Activated B cell treated with CpG ODN at 0.5 μM for 24 hours (primary cell): ENCODE results near the gene NME8. TPM values are rescaled to one million over a fixed set of nuclear protein-coding genes. Genes with fewer than 3 reads are reported as not detected.

ENCODE experiments used
- ATAC-seq: fragments of 200-7000 bp; cut with Tn5 transposase; one replicate; pipeline ENCODE4 v1.10.0; 2021; ENCODE audit warnings: low read depth, mild to moderate bottlenecking, moderate library complexity
- CTCF ChIA-PET: fragments of 350-600 bp; sonication (Branson Sonifier 250); formaldehyde crosslinking; loops from one replicate; lab custom pipeline; 2021; ENCODE audit warnings: antibody characterized with exemption; lab: Charles Lee
- POLR2A ChIA-PET: fragments of 350-600 bp; sonication (Branson Sonifier 250); formaldehyde crosslinking; loops from one replicate; lab custom pipeline; 2021; ENCODE audit warnings: antibody characterized with exemption; lab: Charles Lee
- DNase-seq: peaks from one replicate; pipeline ENCODE4 v3.0.0; 2022
- H3K27ac Mint-ChIP-seq: one replicate; pipeline ENCODE4 v1.8.0; 2020; ENCODE audit warnings: mixed read lengths
- H3K27me3 Mint-ChIP-seq: one replicate; pipeline ENCODE4 v1.8.0; 2021; ENCODE audit warnings: mixed read lengths
- H3K36me3 Mint-ChIP-seq: one replicate; pipeline ENCODE4 v1.8.0; 2021; ENCODE audit warnings: low read depth, mixed read lengths
- H3K4me1 Mint-ChIP-seq: one replicate; pipeline ENCODE4 v1.8.0; 2021; ENCODE audit warnings: mixed read lengths
- H3K4me3 Mint-ChIP-seq: one replicate; pipeline ENCODE4 v1.8.0; 2020; ENCODE audit warnings: mild to moderate bottlenecking, mixed read lengths
- H3K9me3 Mint-ChIP-seq: one replicate; pipeline ENCODE4 v1.8.0; 2020; ENCODE audit warnings: mixed read lengths
- CTCF ChIP-seq: fragments of 200-600 bp; IDR thresholded peaks from one replicate; pipeline ENCODE4 v1.8.0; 2022; ENCODE audit warnings: antibody characterized with exemption, mild to moderate bottlenecking
- intact Hi-C: fragments of 100-400 bp; cut with micrococcal nuclease; formaldehyde crosslinking; loops from one replicate; pipeline ENCODE4 v1.15.1; 2024
- total RNA-seq: library from RNA; stranded (reverse); gene quantifications from 2 replicates; pipeline ENCODE4 v1.2.3, GENCODE V29; 2022

The NME8 gene
- total RNA-seq, 1 donor from 2014 or later: not detected

DNA sequence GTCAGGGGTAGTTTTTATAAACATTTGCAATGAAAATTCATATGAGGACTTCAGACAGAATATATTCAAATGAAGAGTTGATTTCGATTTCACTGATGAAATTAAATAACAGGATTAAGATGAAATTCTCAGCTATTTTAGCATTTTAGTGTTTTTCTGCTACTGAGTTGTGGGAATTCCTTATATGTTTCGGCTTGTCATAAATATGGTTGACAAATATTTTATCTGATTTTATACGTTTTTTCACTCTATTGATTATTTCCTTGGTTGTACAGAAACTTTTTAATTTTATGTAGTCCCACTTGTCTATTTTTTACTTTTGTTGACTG, 14.6 kb upstream of the NME8 start:
- no peak for TF ChIP-seq CTCF
- ATAC-seq: no peak
- no peaks in the 10 kb centered on the region for H3K36me3 Mint-ChIP-seq
- H3K9me3 Mint-ChIP-seq: no peaks in the 10 kb centered on the region
- no peak for DNase-seq
- H3K27ac Mint-ChIP-seq: no peak overlapping the region
- POLR2A ChIA-PET: interaction anchor here (1.4 kb wide), 1 partner anchor 385 kb away, joined by 3 read pairs; no protein-coding TSS in a partner anchor
- H3K4me3 Mint-ChIP-seq: no peak overlapping the region
- peaks cover 1% of the 10 kb centered on the region for H3K27me3 Mint-ChIP-seq
- peaks cover 15% of the 10 kb centered on the region for H3K4me1 Mint-ChIP-seq
- intact Hi-C loops: loop anchor here (1.0 to 10.0 kb wide), 12 partner anchors 46 to 1359 kb away; partner anchors contain the start of gene ELMO1
- CTCF ChIA-PET: interaction anchor here (0.9 to 4.4 kb wide), 13 partner anchors 8 to 625 kb away, joined by 3 to 21 read pairs (median 5); no protein-coding TSS in a partner anchor

- H3K9me3 Mint-ChIP-seq: no peaks in the 10 kb centered on the region
- intact Hi-C loops: no loop called here
- ChIA-PET POLR2A (no interaction called here), CTCF (no interaction called here)
- H3K4me3 Mint-ChIP-seq: no peak overlapping the region
- peaks cover 14% of the 10 kb centered on the region for H3K27me3 Mint-ChIP-seq
- no peaks in the 10 kb centered on the region for H3K4me1 Mint-ChIP-seq
- H3K27ac Mint-ChIP-seq: no peak overlapping the region
- DNase-seq (no peak), ATAC-seq (no peak)
- TF ChIP-seq CTCF: no peak
- no peaks in the 10 kb centered on the region for H3K36me3 Mint-ChIP-seq
These were observed 5.1 kb downstream of the NME8 start for GRCh38 chr7:37853468-37853867.

- intact Hi-C loops: no loop called here
- DNase-seq (no peak), ATAC-seq (no peak)
- no peak for TF ChIP-seq CTCF
- no peak overlapping the region for H3K27ac Mint-ChIP-seq
- H3K27me3 Mint-ChIP-seq: peaks cover 7% of the 10 kb centered on the region
- CTCF ChIA-PET: no interaction called here
- no peaks in the 10 kb centered on the region for H3K4me1 Mint-ChIP-seq
- POLR2A ChIA-PET: no interaction called here
- H3K4me3 Mint-ChIP-seq: no peak overlapping the region
- no peaks in the 10 kb centered on the region for H3K36me3 Mint-ChIP-seq
- H3K9me3 Mint-ChIP-seq: peaks cover 6% of the 10 kb centered on the region
These were observed 33.7 kb downstream of the NME8 start for GRCh38 chr7:37882086-37882485.

DNA sequence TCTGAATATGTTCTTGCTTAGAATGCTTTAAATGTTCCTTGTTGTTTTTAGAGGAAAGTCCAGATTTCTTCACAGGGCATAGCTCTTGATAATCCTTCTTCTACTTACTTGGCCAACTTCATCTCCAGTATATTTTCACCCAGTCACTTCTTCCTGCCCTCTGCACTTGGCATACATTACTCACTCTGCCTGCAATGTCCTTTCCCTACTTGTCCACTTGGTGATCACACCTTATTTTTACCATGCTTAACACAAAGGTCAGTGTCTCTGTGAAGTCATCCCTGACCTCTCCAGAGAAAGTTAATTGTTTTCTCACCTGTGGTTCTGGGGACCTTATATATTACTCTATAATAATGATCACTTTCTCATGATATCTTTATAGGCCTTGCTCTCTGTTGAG, 45.0 kb downstream of the NME8 start:
- H3K36me3 Mint-ChIP-seq: no peaks in the 10 kb centered on the region
- peaks cover 7% of the 10 kb centered on the region for H3K27me3 Mint-ChIP-seq
- H3K4me3 Mint-ChIP-seq: no peak overlapping the region
- CTCF ChIA-PET: no interaction called here
- no peaks in the 10 kb centered on the region for H3K4me1 Mint-ChIP-seq
- POLR2A ChIA-PET: no interaction called here
- intact Hi-C loops: no loop called here
- TF ChIP-seq CTCF: no peak
- H3K9me3 Mint-ChIP-seq: no peaks in the 10 kb centered on the region
- ATAC-seq: no peak
- no peak overlapping the region for H3K27ac Mint-ChIP-seq
- DNase-seq: no peak

GRCh38 chr7:37894671-37895070, 46.3 kb downstream of the NME8 start:
- CTCF ChIA-PET: no interaction called here
- Mint-ChIP-seq H3K4me1 (no peaks in the 10 kb centered on the region), H3K27me3 (peaks cover 3% of the 10 kb centered on the region), H3K27ac (no peak overlapping the region), H3K36me3 (no peaks in the 10 kb centered on the region), H3K4me3 (no peak overlapping the region), H3K9me3 (no peaks in the 10 kb centered on the region)
- ATAC-seq (no peak), DNase-seq (no peak)
- no peak for TF ChIP-seq CTCF
- intact Hi-C loops: no loop called here
- POLR2A ChIA-PET: no interaction called here
